ENCODE results near the gene PPP1R14C.

Gene PPP1R14C

DNA sequence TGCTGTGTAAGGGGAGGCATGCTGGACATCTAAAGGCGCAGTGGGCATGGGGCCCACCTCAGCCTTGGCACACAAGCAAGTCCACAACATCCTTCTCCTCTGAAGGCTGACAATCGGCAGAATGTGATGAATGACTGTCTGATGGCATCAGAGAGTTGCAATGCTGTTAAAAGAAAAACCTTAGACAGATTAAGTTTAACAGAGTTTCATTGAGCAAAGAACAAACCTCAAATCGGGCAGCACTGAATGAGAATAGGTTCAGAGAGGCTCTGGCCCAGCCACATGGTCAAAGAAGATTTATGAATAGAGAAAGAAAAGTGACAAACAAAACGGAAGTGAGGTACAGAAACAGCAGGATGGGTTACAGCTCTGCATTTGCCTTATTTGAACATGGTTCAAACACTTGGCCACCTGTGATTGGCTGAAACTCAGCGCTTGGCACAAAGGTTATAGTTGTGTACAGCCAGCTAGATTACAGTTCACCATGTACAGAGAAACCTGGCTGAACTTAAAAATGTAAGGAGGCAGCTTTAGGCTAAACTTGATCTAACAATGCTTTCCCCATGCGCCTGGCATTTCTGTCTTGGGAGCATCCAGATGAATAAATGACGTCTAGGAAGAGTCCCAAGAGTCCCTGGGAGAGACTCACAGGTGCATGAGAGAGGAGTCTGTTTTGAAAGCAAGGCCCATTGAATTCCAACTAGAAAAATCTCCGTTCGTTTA lies 127.6 kb downstream of the PPP1R14C start:
- TF ChIP-seq, protein P1, sequence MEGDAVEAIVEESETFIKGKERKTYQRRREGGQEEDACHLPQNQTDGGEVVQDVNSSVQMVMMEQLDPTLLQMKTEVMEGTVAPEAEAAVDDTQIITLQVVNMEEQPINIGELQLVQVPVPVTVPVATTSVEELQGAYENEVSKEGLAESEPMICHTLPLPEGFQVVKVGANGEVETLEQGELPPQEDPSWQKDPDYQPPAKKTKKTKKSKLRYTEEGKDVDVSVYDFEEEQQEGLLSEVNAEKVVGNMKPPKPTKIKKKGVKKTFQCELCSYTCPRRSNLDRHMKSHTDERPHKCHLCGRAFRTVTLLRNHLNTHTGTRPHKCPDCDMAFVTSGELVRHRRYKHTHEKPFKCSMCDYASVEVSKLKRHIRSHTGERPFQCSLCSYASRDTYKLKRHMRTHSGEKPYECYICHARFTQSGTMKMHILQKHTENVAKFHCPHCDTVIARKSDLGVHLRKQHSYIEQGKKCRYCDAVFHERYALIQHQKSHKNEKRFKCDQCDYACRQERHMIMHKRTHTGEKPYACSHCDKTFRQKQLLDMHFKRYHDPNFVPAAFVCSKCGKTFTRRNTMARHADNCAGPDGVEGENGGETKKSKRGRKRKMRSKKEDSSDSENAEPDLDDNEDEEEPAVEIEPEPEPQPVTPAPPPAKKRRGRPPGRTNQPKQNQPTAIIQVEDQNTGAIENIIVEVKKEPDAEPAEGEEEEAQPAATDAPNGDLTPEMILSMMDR (IDR thresholded peaks at IDR 0.05; ENCODE audit: borderline replicate concordance, insufficient read depth, low read depth, low read length) = no peak
- H3K4me3 ChIP-seq (ENCODE audit: low read depth, low read length) = no peak overlapping the region

DNA sequence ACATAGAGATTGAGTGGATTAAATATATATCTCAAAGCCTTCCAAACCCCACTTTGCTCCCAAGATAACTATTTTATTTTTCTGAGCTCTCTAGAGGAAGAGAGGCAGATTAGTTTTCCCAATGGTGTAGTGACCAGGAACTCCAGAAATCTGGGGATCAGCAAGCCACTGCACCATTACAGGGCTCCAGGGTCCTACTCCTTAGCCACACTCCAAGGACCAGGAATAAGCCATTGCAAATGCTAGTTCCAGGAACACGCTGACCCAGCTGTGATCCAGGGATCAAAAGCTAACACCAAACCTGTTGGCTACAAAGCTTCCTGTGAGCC lies 128.3 kb downstream of the PPP1R14C start:
- no peak overlapping the region for H3K4me3 ChIP-seq (ENCODE audit: low read depth, low read length)
- TF ChIP-seq, protein P1 (IDR thresholded peaks at IDR 0.05; ENCODE audit: borderline replicate concordance, insufficient read depth, low read depth, low read length) = no peak

DNA sequence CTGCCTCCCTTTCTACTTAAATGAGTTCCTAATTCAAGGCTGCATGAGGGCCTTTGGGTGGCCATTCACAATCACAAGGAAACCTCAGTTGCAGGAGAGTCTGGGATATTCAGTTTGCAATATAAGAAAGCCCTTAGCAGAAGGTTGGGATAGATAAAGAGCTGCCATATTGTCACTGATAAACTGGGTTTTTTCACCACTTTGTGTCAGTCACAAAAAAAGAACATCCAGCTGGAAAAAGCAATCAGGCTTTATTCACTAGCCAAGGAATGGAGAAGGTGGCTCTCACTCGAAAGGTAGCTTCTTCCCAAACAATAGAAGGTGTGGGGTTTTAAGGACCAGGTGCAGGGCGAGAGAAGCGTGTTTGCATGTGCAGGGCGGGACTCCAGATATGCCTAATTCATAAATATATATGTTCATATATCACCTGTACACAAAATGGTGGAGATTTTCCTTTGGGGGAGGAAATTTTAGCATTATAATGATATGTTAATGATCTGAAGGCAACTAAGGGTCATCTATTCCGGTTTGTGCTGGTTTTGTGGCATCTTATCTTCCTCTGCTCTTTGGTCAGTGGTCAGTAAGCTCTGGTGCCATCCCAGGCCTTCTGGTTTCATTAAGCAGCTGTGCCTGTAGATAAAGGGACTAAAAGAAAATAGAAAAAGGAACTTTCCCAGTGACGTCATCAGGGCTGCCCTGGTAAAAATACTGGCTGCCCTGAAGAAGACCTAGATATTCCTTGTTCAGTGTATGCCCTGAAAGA lies 128.8 kb downstream of the PPP1R14C start:
- TF ChIP-seq, protein P1 (IDR thresholded peaks at IDR 0.05; ENCODE audit: borderline replicate concordance, insufficient read depth, low read depth, low read length) = no peak
- no peak overlapping the region for H3K4me3 ChIP-seq (ENCODE audit: low read depth, low read length)

DNA sequence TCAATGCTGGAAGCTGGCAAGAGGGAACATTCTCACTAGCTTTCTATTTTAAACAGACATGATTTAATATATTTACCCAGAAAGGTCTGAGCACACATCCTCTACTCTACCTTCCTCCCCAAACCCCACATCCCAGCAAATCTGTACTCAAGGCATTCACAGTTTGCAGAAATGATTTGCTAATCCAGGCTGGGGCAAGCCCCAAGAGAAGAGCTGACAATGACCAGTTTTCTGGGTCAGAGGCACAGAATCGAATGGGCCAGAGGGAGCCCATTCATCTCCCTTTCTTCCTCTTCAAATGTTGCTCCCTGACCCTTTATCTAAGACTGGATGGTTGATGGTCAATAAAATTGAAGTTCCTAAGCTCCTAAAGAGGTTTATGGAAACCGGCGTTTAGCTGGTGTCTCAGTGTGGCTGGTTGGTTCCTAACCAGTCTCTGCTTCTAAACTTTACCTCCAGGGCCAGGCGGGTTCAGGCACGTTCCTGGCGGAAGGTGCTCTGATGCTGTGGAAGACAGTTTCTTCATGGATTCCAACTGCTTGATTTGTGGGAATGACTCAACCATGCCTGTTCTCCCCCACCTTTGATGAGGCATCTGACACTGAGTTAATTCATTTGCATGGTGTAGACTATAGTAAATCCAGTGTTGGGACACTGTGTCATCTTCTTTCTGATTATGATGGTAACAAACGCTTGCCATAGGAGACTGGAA lies 129.6 kb downstream of the PPP1R14C start:
- H3K4me3 ChIP-seq (ENCODE audit: low read depth, low read length) = no peak overlapping the region
- TF ChIP-seq, protein P1 (IDR thresholded peaks at IDR 0.05; ENCODE audit: borderline replicate concordance, insufficient read depth, low read depth, low read length) = no peak

DNA sequence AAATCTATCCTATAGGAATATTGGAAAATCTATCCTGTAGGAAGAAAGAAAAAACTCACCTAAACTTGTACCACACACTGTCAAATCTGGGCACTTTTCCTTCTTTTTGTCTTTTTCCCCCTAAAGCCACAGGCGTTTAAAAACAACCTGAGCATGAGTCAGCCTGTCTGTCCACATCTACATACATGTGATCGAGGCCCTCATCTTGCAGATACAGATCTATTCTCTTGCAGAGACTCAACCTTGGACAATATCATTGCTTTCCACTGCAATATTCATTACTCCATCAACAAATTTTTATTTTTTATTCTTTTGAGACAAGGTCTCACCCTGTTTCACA lies 130.1 kb downstream of the PPP1R14C start:
- no peak overlapping the region for H3K4me3 ChIP-seq (ENCODE audit: low read depth, low read length)
- TF ChIP-seq, protein P1 (IDR thresholded peaks at IDR 0.05; ENCODE audit: borderline replicate concordance, insufficient read depth, low read depth, low read length) = no peak

DNA sequence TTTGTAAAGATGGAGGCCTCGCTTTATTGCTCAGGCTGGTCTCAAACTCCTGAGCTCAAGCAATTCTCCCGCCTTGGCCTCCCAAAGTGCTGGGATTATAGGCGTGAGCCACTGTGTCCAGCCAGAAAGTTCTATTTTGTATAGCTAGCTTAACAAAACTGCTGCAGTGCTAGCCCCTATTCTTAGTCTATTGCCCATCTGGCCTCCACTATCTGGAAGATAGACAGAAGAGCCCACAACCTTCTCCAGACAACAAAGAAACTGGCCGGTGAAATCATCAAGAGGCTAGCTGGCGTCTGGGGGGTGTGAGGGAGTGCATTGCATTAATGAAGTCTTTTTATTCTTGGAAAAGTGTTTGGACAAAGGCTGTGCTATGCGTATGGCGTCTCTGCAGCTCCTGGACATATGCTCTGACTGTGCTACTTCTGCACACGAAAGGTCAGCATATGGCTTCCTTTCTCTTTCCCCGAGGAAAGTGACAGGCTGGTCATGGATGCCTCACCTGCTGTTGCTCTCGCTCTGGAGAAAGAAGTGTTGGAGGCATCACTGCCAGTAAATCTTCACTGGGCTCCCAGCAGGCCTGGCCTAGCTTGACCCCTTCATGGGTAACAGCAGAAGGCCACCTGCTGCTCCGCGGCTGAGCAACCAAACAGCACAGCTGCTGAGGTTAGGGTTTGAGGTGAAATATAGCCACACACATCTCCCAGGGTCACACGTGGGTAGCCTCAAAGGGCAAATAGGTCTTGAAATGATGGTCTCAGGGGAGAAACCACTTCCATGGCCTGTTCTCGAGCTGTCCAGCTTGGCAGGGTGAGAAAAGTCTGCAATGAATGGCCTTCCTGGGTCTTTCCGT lies 130.8 kb downstream of the PPP1R14C start:
- no peak overlapping the region for H3K4me3 ChIP-seq (ENCODE audit: low read depth, low read length)
- TF ChIP-seq, protein P1 (IDR thresholded peaks at IDR 0.05; ENCODE audit: borderline replicate concordance, insufficient read depth, low read depth, low read length) = no peak

All from GM12875 (cell line).